ENCODE data around the gene GP9.
"Not testable (repeated sequence)": the region's sequence is repeated elsewhere in the genome, so short reads cannot be mapped to it uniquely, and the experiment has no call there.

Gene GP9

DNA sequence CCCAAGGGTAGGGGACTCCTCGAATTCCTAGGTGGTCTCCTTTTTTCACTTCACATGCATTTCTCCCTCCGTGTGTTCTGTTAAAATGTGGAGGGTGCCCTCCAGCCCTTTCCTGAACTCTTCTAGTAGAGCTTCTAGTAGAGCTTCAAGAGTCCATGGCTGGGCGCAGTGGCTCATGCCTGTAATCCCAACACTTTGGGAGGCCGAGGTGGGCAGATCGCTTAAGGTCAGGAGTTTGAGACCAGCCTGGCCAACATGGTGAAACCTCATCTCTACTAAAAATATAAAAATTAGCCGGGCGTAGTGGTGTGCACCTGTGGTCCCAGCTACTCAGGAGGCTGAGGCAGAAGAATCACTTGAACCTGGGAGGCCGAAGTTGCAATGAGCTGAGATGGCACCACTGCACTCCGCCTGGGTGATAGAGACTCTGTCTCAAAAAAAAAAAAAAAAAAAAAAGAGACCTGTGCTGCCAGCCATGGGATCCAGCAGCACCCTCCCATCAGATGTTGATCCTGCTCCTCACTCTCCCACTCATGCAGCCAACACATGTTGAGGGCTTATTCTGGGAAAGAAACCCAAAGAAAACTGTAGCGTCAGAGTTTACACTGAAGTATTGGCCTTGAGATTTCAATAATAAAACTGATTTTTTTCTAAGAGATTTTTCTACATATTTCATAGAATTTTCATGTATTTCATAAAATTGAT, 50.6 kb downstream of the GP9 start:
- peaks cover 9 to 32% of the 10 kb centered on the region in 2 donors for H3K36me3 Mint-ChIP-seq
- H3K27me3 Mint-ChIP-seq; H3K9me3 Mint-ChIP-seq; DNase-seq; H3K4me3 Mint-ChIP-seq; ATAC-seq (replicated peaks); H3K27ac Mint-ChIP-seq: not testable (repeated sequence)
- H3K4me1 Mint-ChIP-seq: peaks cover 6 to 11% of the 10 kb centered on the region in 2 donors

Data from stimulated activated naive B cell treated with anti-CD40 and anti-IgM and Interleukin-4, amounts not matched to agents 10 μg/mL and 1 μg/mL and 100 μg/mL, for 72 hours (primary cell).